HL-60 (cell line): Measurements from ENCODE around the gene B9D1.

Source experiments
- DNase-seq, 2 experiments: peaks; one replicate each; pipeline ENCODE4 v3.0.0-alpha.2; 2010 to 2020; ENCODE audit warnings: low read depth in 1 of 2, low spot score in 1 of 2
- H3K27ac ChIP-seq: fragments of 250-450 bp; sonication (Bioruptor Pico); replicated peaks from 2 replicates; pipeline ENCODE4 v1.5.1; 2020; ENCODE audit warnings: mild to moderate bottlenecking, moderate library complexity
- H3K27me3 ChIP-seq: fragments of 250-450 bp; sonication (Bioruptor Pico); 2 replicates; pipeline ENCODE4 v1.5.1; 2021; ENCODE audit warnings: mild to moderate bottlenecking, moderate library complexity; ENCODE audit not compliant: insufficient read depth, poor library complexity, severe bottlenecking
- H3K4me3 ChIP-seq: replicated peaks from 2 replicates; pipeline ENCODE4 v1.5.1; 2011; ENCODE audit warnings: mild to moderate bottlenecking, control low read depth, low read length; ENCODE audit not compliant: insufficient read depth
- CTCF ChIP-seq: IDR thresholded peaks from one replicate; pipeline ENCODE4 v1.5.1; 2011; ENCODE audit warnings: low read length, control low read depth, inconsistent platforms; ENCODE audit not compliant: insufficient read depth
- GABPA ChIP-seq: IDR thresholded peaks from 2 replicates; pipeline ENCODE4 v1.6.1; 2012; ENCODE audit warnings: low read depth
- POLR2AphosphoS5 ChIP-seq: IDR thresholded peaks from 2 replicates; pipeline ENCODE4 v1.6.1; 2012; ENCODE audit warnings: low read depth
- REST ChIP-seq: IDR thresholded peaks from 2 replicates; pipeline ENCODE4 v1.6.1; 2012; ENCODE audit warnings: low read depth; ENCODE audit not compliant: insufficient replicate concordance
- SPI1 ChIP-seq: IDR thresholded peaks from 2 replicates; pipeline ENCODE4 v1.6.1; 2012; ENCODE audit warnings: low read depth, mild to moderate bottlenecking, borderline replicate concordance

B9D1 gene

GRCh38 chr17:19348806-19349205, 13.7 kb downstream of the B9D1 start:
- Histone ChIP-seq H3K4me3 (no peak overlapping the region), H3K27me3 (no peaks in the 10 kb centered on the region), H3K27ac (no peak overlapping the region)
- DNase-seq = no peak
- TF ChIP-seq GABPA (no peak), REST (no peak), POLR2AphosphoS5 (no peak), SPI1 (no peak), CTCF (no peak)

GRCh38 chr17:19348081-19348650, 14.4 kb downstream of the B9D1 start:
- no peak for DNase-seq
- Histone ChIP-seq H3K4me3 (no peak overlapping the region), H3K27me3 (no peaks in the 10 kb centered on the region), H3K27ac (no peak overlapping the region)
- no peak for TF ChIP-seq CTCF
- TF ChIP-seq GABPA = no peak
- TF ChIP-seq SPI1 = no peak
- TF ChIP-seq POLR2AphosphoS5 = no peak
- TF ChIP-seq REST = no peak

- no peak overlapping the region for H3K4me3 ChIP-seq
- TF ChIP-seq GABPA (no peak), POLR2AphosphoS5 (no peak), REST (no peak), SPI1 (no peak), CTCF (no peak)
- no peak overlapping the region for H3K27ac ChIP-seq
- H3K27me3 ChIP-seq = no peaks in the 10 kb centered on the region
- no peak for DNase-seq
Observed at GRCh38 chr17:19347323-19348080, 15.0 kb downstream of the B9D1 start.
